Uterus (tissue), 4 donors: Measurements from ENCODE around the gene SH3PXD2A. TPM values are rescaled to one million over a fixed set of nuclear protein-coding genes. Genes with fewer than 3 reads are reported as not detected.
A peak's percentile ranks its signal among the peaks of the same experiment; 100 is the strongest.

Source experiments
- DNase-seq, 2 donors: peaks; one replicate each; pipeline ENCODE4 v3.0.0-alpha.2; 2019 to 2020
- H3K27ac ChIP-seq, 2 donors: fragments of 200-600 bp; sonication (generic); 1 replicate in 1 of 2; 2 replicates in 1 of 2; pipeline ENCODE4 v1.5.1; 2016 to 2018
- H3K27me3 ChIP-seq, 2 donors: fragments of 200-600 bp; sonication (generic); one replicate each; pipeline ENCODE4 v1.5.1; 2018 to 2019; ENCODE audit warnings: control low read depth in 1 of 2
- H3K36me3 ChIP-seq, 2 donors: fragments of 200-600 bp; sonication (generic); one replicate each; pipeline ENCODE4 v1.5.1; 2019; ENCODE audit warnings: control low read depth in 1 of 2
- H3K4me1 ChIP-seq, 2 donors: fragments of 200-600 bp; sonication (generic); one replicate each; pipeline ENCODE4 v1.5.1; 2018 to 2019; ENCODE audit warnings: control low read depth in 1 of 2
- H3K4me3 ChIP-seq, 2 donors: fragments of 200-600 bp; sonication (generic); 1 replicate in 1 of 2; 2 replicates in 1 of 2; pipeline ENCODE4 v1.5.1; 2018 to 2019; ENCODE audit warnings: mild to moderate bottlenecking in 1 of 2
- H3K9me3 ChIP-seq, 2 donors: fragments of 200-600 bp; sonication (generic); one replicate each; pipeline ENCODE4 v1.5.1; 2019; ENCODE audit warnings: control low read depth in 1 of 2
- CTCF ChIP-seq, 4 experiments: fragments of 200-600 bp in 2 of 4; fragments of 450-650 bp in 2 of 4; sonication (generic) in 2 of 4; IDR thresholded peaks; one replicate each; pipeline ENCODE4 v1.5.1; 2016 to 2019; ENCODE audit warnings: antibody characterized with exemption in 4 of 4, mild to moderate bottlenecking in 2 of 4, moderate library complexity in 1 of 4
- POLR2A ChIP-seq, 2 donors: fragments of 450-650 bp; IDR thresholded peaks; one replicate each; pipeline ENCODE4 v1.6.1; 2016; ENCODE audit warnings: antibody characterized with exemption in 2 of 2, mild to moderate bottlenecking in 1 of 2, moderate library complexity in 1 of 2
- intact Hi-C: fragments of 100-400 bp; cut with DNase I; formaldehyde crosslinking; loops from one replicate; pipeline ENCODE4 v1.15.1; 2023; ENCODE audit warnings: low total_unique reads
- total RNA-seq, 4 donors: library from RNA; depleted of rRNA in 3 of 4; stranded (reverse); fragments of >200 nt in 3 of 4; gene quantifications; one replicate each; pipeline versions ENCODE4 v1.1.0 to v1.2.4, GENCODE V29; 2014 to 2023
- donor health status: DM: yes; HTN: yes; CAD: no.

The SH3PXD2A gene
- total RNA-seq, 4 donors from 2014 or later = 12.6 to 117 (median 46.6) TPM

GRCh38 chr10:103756277-103756869, 99.0 kb downstream of the SH3PXD2A start:
- H3K9me3 ChIP-seq = no peaks in the 10 kb centered on the region
- intact Hi-C loops = no loop called here
- no peaks in the 10 kb centered on the region for H3K36me3 ChIP-seq
- no peak for TF ChIP-seq CTCF (IDR thresholded peaks at IDR 0.05)
- TF ChIP-seq POLR2A (IDR thresholded peaks at IDR 0.05) = no peak
- no peaks in the 10 kb centered on the region for H3K27me3 ChIP-seq
- H3K27ac ChIP-seq = no peak overlapping the region
- no peak for DNase-seq
- no peak overlapping the region for H3K4me3 ChIP-seq
- H3K4me1 ChIP-seq = peaks cover 0 to 8% of the 10 kb centered on the region in 2 donors

- Histone ChIP-seq H3K4me1 (no peaks in the 10 kb centered on the region), H3K27me3 (no peaks in the 10 kb centered on the region), H3K27ac (no peak overlapping the region), H3K9me3 (no peaks in the 10 kb centered on the region), H3K4me3 (no peak overlapping the region), H3K36me3 (no peaks in the 10 kb centered on the region)
- no peak for DNase-seq
- TF ChIP-seq POLR2A (IDR thresholded peaks at IDR 0.05) = no peak
- TF ChIP-seq CTCF (IDR thresholded peaks at IDR 0.05) = peak in 2 of 4 experiments; percentile 31 to 40
- intact Hi-C loops = no loop called here
Observed at GRCh38 chr10:103752680-103753248, 102.6 kb downstream of the SH3PXD2A start.

- Histone ChIP-seq H3K4me3 (no peak overlapping the region), H3K36me3 (no peaks in the 10 kb centered on the region), H3K9me3 (no peaks in the 10 kb centered on the region), H3K27me3 (no peaks in the 10 kb centered on the region), H3K27ac (no peak overlapping the region), H3K4me1 (no peaks in the 10 kb centered on the region)
- TF ChIP-seq POLR2A (IDR thresholded peaks at IDR 0.05) (no peak), CTCF (IDR thresholded peaks at IDR 0.05) (no peak)
- intact Hi-C loops = no loop called here
- no peak for DNase-seq
Observed at GRCh38 chr10:103751667-103752290, 103.6 kb downstream of the SH3PXD2A start.

- Histone ChIP-seq H3K9me3 (no peaks in the 10 kb centered on the region), H3K36me3 (no peaks in the 10 kb centered on the region), H3K4me1 (no peaks in the 10 kb centered on the region), H3K4me3 (no peak overlapping the region), H3K27me3 (no peaks in the 10 kb centered on the region), H3K27ac (no peak overlapping the region)
- intact Hi-C loops = no loop called here
- TF ChIP-seq POLR2A (IDR thresholded peaks at IDR 0.05) = no peak
- TF ChIP-seq CTCF (IDR thresholded peaks at IDR 0.05) = no peak
- DNase-seq = no peak
Observed at GRCh38 chr10:103750836-103751235, 104.5 kb downstream of the SH3PXD2A start.

GRCh38 chr10:103749779-103750178, 105.6 kb downstream of the SH3PXD2A start:
- no peak for DNase-seq
- H3K27me3 ChIP-seq = no peaks in the 10 kb centered on the region
- H3K4me1 ChIP-seq = no peaks in the 10 kb centered on the region
- no peak overlapping the region for H3K4me3 ChIP-seq
- intact Hi-C loops = no loop called here
- TF ChIP-seq POLR2A (IDR thresholded peaks at IDR 0.05) (no peak), CTCF (IDR thresholded peaks at IDR 0.05) (no peak)
- H3K36me3 ChIP-seq = no peaks in the 10 kb centered on the region
- no peaks in the 10 kb centered on the region for H3K9me3 ChIP-seq
- no peak overlapping the region for H3K27ac ChIP-seq
